IPS DF 6.9 (cell line): ENCODE results near the gene TMEM14B.
"Not testable (repeated sequence)": the region's sequence is repeated elsewhere in the genome, so short reads cannot be mapped to it uniquely, and the experiment has no call there.

Experiments
- DNase-seq: peaks from one replicate; pipeline ENCODE4 v3.0.0-alpha.2; 2013; ENCODE audit warnings: low read depth, low spot score
- H3K27ac ChIP-seq: one replicate; pipeline ENCODE4 v1.5.1; 2013; ENCODE audit warnings: low read length, control low read depth
- H3K27me3 ChIP-seq: 2 replicates; pipeline ENCODE4 v1.6.1; 2013; ENCODE audit warnings: mild to moderate bottlenecking, low read length; ENCODE audit not compliant: control insufficient read depth, insufficient read depth
- H3K36me3 ChIP-seq: 2 replicates; pipeline ENCODE4 v1.6.1; 2013; ENCODE audit warnings: low read length; ENCODE audit not compliant: control insufficient read depth, insufficient read depth
- H3K4me1 ChIP-seq: 2 replicates; pipeline ENCODE4 v1.6.1; 2013; ENCODE audit warnings: low read length; ENCODE audit not compliant: control insufficient read depth, insufficient read depth
- H3K4me3 ChIP-seq: 2 replicates; pipeline ENCODE4 v1.5.1; 2013; ENCODE audit warnings: mild to moderate bottlenecking, low read length
- H3K9me3 ChIP-seq: 2 replicates; pipeline ENCODE4 v1.6.1; 2013; ENCODE audit warnings: low read length, inconsistent platforms; ENCODE audit not compliant: control insufficient read depth, insufficient read depth
- WGBS: extraction: QIAGEN DNeasy Blood & Tissue Kit; methylation state at CpG from one replicate; pipeline ENCODE4 v1.1.7; 2013; ENCODE audit warnings: mixed read lengths, missing lambda C conversion rate; ENCODE audit not compliant: insufficient read length, insufficient coverage; 5-methylcytosine and 5-hydroxymethylcytosine counted together

TMEM14B gene

GRCh38 chr6:10723567-10723881 lies 24.1 kb upstream of the TMEM14B start:
- no peaks in the 10 kb centered on the region for H3K27me3 ChIP-seq
- no peak overlapping the region for H3K27ac ChIP-seq
- H3K9me3 ChIP-seq: no peaks in the 10 kb centered on the region; the same call in 1 of the 2 replicates
- H3K4me1 ChIP-seq: peaks cover 2% of the 10 kb centered on the region; the same call in 1 of the 2 replicates
- no CpG with 5 or more reads among the region's 7 CpGs for WGBS
- H3K4me3 ChIP-seq: peak overlapping the region; percentile 53; the same call in 1 of the 2 replicates
- peaks cover 7% of the 10 kb centered on the region for H3K36me3 ChIP-seq
- no peak for DNase-seq

GRCh38 chr6:10725044-10725443 lies 22.6 kb upstream of the TMEM14B start:
- H3K27ac ChIP-seq: no peak overlapping the region
- H3K4me3 ChIP-seq: no peak overlapping the region
- peaks cover 6% of the 10 kb centered on the region for H3K36me3 ChIP-seq
- no peak for DNase-seq
- H3K27me3 ChIP-seq: no peaks in the 10 kb centered on the region
- WGBS: no CpG with 5 or more reads among the region's 6 CpGs
- H3K9me3 ChIP-seq: no peaks in the 10 kb centered on the region
- peaks cover 2% of the 10 kb centered on the region; the same call in 1 of the 2 replicates for H3K4me1 ChIP-seq

GRCh38 chr6:10725716-10726115 lies 21.9 kb upstream of the TMEM14B start:
- Histone ChIP-seq H3K27me3 (no peaks in the 10 kb centered on the region), H3K4me3 (no peak overlapping the region), H3K36me3 (peaks cover 7% of the 10 kb centered on the region; the same call in 1 of the 2 replicates), H3K27ac (no peak overlapping the region), H3K9me3 (no peaks in the 10 kb centered on the region), H3K4me1 (peaks cover 2% of the 10 kb centered on the region; the same call in 1 of the 2 replicates)
- no peak for DNase-seq
- WGBS: no CpG with 5 or more reads among the region's 9 CpGs

GRCh38 chr6:10730254-10730653 lies 17.4 kb upstream of the TMEM14B start:
- no peaks in the 10 kb centered on the region for H3K4me1 ChIP-seq
- no peaks in the 10 kb centered on the region for H3K9me3 ChIP-seq
- no CpG with 5 or more reads among the region's 3 CpGs for WGBS
- H3K4me3 ChIP-seq: no peak overlapping the region
- H3K27ac ChIP-seq: no peak overlapping the region
- no peak for DNase-seq
- no peaks in the 10 kb centered on the region for H3K27me3 ChIP-seq
- peaks cover 5% of the 10 kb centered on the region; the same call in 1 of the 2 replicates for H3K36me3 ChIP-seq

GRCh38 chr6:10733151-10733715 lies 14.4 kb upstream of the TMEM14B start:
- no peaks in the 10 kb centered on the region for H3K27me3 ChIP-seq
- peaks cover 4% of the 10 kb centered on the region; the same call in 1 of the 2 replicates for H3K36me3 ChIP-seq
- H3K9me3 ChIP-seq: no peaks in the 10 kb centered on the region
- H3K4me3 ChIP-seq: no peak overlapping the region
- no peak for DNase-seq
- no peak overlapping the region for H3K27ac ChIP-seq
- no peaks in the 10 kb centered on the region for H3K4me1 ChIP-seq
- WGBS: no CpG with 5 or more reads among the region's 17 CpGs

GRCh38 chr6:10733863-10734262 lies 13.7 kb upstream of the TMEM14B start:
- Histone ChIP-seq H3K4me1 (no peaks in the 10 kb centered on the region), H3K9me3 (no peaks in the 10 kb centered on the region), H3K4me3 (no peak overlapping the region), H3K36me3 (peaks cover 3% of the 10 kb centered on the region; the same call in 1 of the 2 replicates), H3K27me3 (no peaks in the 10 kb centered on the region), H3K27ac (no peak overlapping the region)
- no peak for DNase-seq
- no CpG with 5 or more reads among the region's 3 CpGs for WGBS

- H3K36me3 ChIP-seq: no peaks in the 10 kb centered on the region; the same call in 1 of the 2 replicates
- H3K27me3 ChIP-seq: no peaks in the 10 kb centered on the region
- H3K4me3 ChIP-seq: no peak overlapping the region
- no peaks in the 10 kb centered on the region for H3K9me3 ChIP-seq
- DNase-seq: no peak
- H3K27ac ChIP-seq: no peak overlapping the region
- no peaks in the 10 kb centered on the region for H3K4me1 ChIP-seq
- no CpG with 5 or more reads among the region's 2 CpGs for WGBS
Observed at GRCh38 chr6:10736731-10737130, 10.9 kb upstream of the TMEM14B start.

- no peaks in the 10 kb centered on the region for H3K4me1 ChIP-seq
- no peaks in the 10 kb centered on the region for H3K36me3 ChIP-seq
- H3K27me3 ChIP-seq: no peaks in the 10 kb centered on the region
- no peak overlapping the region for H3K4me3 ChIP-seq
- no peak for DNase-seq
- no peaks in the 10 kb centered on the region for H3K9me3 ChIP-seq
- no peak overlapping the region for H3K27ac ChIP-seq
Observed at GRCh38 chr6:10740061-10740460, 7.5 kb upstream of the TMEM14B start.

- DNase-seq, H3K27ac ChIP-seq, H3K4me1 ChIP-seq, H3K27me3 ChIP-seq, H3K36me3 ChIP-seq, H3K9me3 ChIP-seq, H3K4me3 ChIP-seq: not testable (repeated sequence)
- WGBS: no CpG with 5 or more reads among the region's 4 CpGs
Observed at GRCh38 chr6:10741643-10742042, 6.0 kb upstream of the TMEM14B start.

- no peak for DNase-seq
- no peaks in the 10 kb centered on the region for H3K9me3 ChIP-seq
- no peak overlapping the region for H3K27ac ChIP-seq
- no peak overlapping the region for H3K4me3 ChIP-seq
- no peaks in the 10 kb centered on the region for H3K4me1 ChIP-seq
- H3K27me3 ChIP-seq: no peaks in the 10 kb centered on the region
- no CpG with 5 or more reads among the region's 12 CpGs for WGBS
- H3K36me3 ChIP-seq: no peaks in the 10 kb centered on the region
Observed at GRCh38 chr6:10742251-10742650, 5.4 kb upstream of the TMEM14B start.

GRCh38 chr6:10743515-10743914 lies 4.1 kb upstream of the TMEM14B start:
- WGBS: no CpG with 5 or more reads among the region's 6 CpGs
- no peak for DNase-seq
- Histone ChIP-seq H3K27ac (no peak overlapping the region), H3K9me3 (no peaks in the 10 kb centered on the region), H3K36me3 (no peaks in the 10 kb centered on the region), H3K27me3 (no peaks in the 10 kb centered on the region), H3K4me1 (no peaks in the 10 kb centered on the region), H3K4me3 (no peak overlapping the region)
